C4-2B (cell line): ENCODE measurements around the gene KLK2.

Source experiments
- ZFX ChIP-seq: fragments of 450-650 bp; IDR thresholded peaks from 2 replicates; pipeline ENCODE4 v1.6.1; 2017
- TF ChIP-seq, protein P1 (sequence below): fragments of 450-650 bp; conservative IDR thresholded peaks from 2 replicates; pipeline ENCODE4 v1.5.1; 2017; ENCODE audit warnings: mild to moderate bottlenecking

GRCh38 chr19:50882188-50882587 lies 8.9 kb downstream of the KLK2 start:
- TF ChIP-seq, protein P1, sequence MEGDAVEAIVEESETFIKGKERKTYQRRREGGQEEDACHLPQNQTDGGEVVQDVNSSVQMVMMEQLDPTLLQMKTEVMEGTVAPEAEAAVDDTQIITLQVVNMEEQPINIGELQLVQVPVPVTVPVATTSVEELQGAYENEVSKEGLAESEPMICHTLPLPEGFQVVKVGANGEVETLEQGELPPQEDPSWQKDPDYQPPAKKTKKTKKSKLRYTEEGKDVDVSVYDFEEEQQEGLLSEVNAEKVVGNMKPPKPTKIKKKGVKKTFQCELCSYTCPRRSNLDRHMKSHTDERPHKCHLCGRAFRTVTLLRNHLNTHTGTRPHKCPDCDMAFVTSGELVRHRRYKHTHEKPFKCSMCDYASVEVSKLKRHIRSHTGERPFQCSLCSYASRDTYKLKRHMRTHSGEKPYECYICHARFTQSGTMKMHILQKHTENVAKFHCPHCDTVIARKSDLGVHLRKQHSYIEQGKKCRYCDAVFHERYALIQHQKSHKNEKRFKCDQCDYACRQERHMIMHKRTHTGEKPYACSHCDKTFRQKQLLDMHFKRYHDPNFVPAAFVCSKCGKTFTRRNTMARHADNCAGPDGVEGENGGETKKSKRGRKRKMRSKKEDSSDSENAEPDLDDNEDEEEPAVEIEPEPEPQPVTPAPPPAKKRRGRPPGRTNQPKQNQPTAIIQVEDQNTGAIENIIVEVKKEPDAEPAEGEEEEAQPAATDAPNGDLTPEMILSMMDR: no peak
- no peak for TF ChIP-seq ZFX
